PC-3 (cell line): ENCODE data around the gene RFK. TPM values are rescaled to one million over a fixed set of nuclear protein-coding genes. Genes with fewer than 3 reads are reported as not detected.
"Not testable (repeated sequence)": the region's sequence is repeated elsewhere in the genome, so short reads cannot be mapped to it uniquely, and the experiment has no call there.

Experiments used
- ATAC-seq: fragments of 200-7000 bp; cut with Tn5 transposase; 2 replicates; pipeline ENCODE4 v1.9.1; 2020; ENCODE audit warnings: mild to moderate bottlenecking, moderate library complexity
- BruUV-seq: library from RNA; stranded (reverse); fragments of 400-500 nt; replicated peaks from 2 replicates; lab custom pipeline; 2021; lab: Mats Ljungman, UMichigan
- CTCF ChIA-PET: fragments of 300-600 bp; sonication (Branson Sonifier 250); formaldehyde crosslinking; loops from one replicate; lab custom pipeline; 2022; ENCODE audit warnings: antibody characterized with exemption; lab: Charles Lee
- POLR2A ChIA-PET: fragments of 300-600 bp; sonication (Branson Sonifier 250); formaldehyde crosslinking; loops from one replicate; lab custom pipeline; 2022; ENCODE audit warnings: antibody characterized with exemption; ENCODE audit not compliant: unreplicated experiment; lab: Charles Lee
- DNase-seq: peaks from one replicate; pipeline ENCODE4 v3.0.0-alpha.2; 2015
- H2AFZ ChIP-seq: fragments of 300-600 bp; sonication (generic); 2 replicates; pipeline ENCODE4 v1.6.0; 2016; ENCODE audit warnings: antibody characterized with exemption, low read length
- H3F3A ChIP-seq: fragments of 300-600 bp; sonication (generic); one replicate; pipeline ENCODE4 v1.6.0; 2017; ENCODE audit warnings: antibody characterized with exemption, low read length, control low read depth, mild to moderate bottlenecking; ENCODE audit not compliant: unreplicated experiment
- H3K27ac ChIP-seq: fragments of 300-600 bp; sonication (generic); 2 replicates; pipeline ENCODE4 v1.5.1; 2016; ENCODE audit warnings: mild to moderate bottlenecking, low read length
- H3K27me3 ChIP-seq: fragments of 300-600 bp; sonication (generic); 2 replicates; pipeline ENCODE4 v1.6.1; 2016; ENCODE audit warnings: low read length, mixed read lengths
- H3K36me3 ChIP-seq: fragments of 300-600 bp; sonication (generic); 2 replicates; pipeline ENCODE4 v1.6.1; 2016; ENCODE audit warnings: low read depth, mixed run types, low read length, mixed read lengths
- H3K4me1 ChIP-seq: fragments of 300-600 bp; sonication (generic); 2 replicates; pipeline ENCODE4 v1.5.1; 2016; ENCODE audit warnings: low read length; ENCODE audit not compliant: insufficient read depth
- H3K4me2 ChIP-seq: fragments of 300-600 bp; sonication (generic); 2 replicates; pipeline ENCODE4 v1.6.0; 2016; ENCODE audit warnings: low read length
- H3K4me3 ChIP-seq: fragments of 300-600 bp; sonication (generic); 2 replicates; pipeline ENCODE4 v1.5.1; 2016; ENCODE audit warnings: mild to moderate bottlenecking, low read length, mixed read lengths
- H3K79me2 ChIP-seq: fragments of 300-600 bp; sonication (generic); 2 replicates; pipeline ENCODE4 v1.6.1; 2017; ENCODE audit warnings: low read length, mixed read lengths
- H3K9ac ChIP-seq: fragments of 300-600 bp; sonication (generic); 2 replicates; pipeline ENCODE4 v1.6.0; 2016; ENCODE audit warnings: mild to moderate bottlenecking, low read length
- H3K9me2 ChIP-seq: fragments of 300-600 bp; sonication (generic); replicated peaks from 2 replicates; pipeline ENCODE4 v1.6.1; 2016; ENCODE audit warnings: mixed run types, low read length, mixed read lengths
- H3K9me3 ChIP-seq: fragments of 300-600 bp; sonication (generic); 2 replicates; pipeline ENCODE4 v1.6.1; 2016; ENCODE audit warnings: low read length, mixed read lengths
- H4K20me1 ChIP-seq: fragments of 300-600 bp; sonication (generic); 2 replicates; pipeline ENCODE4 v1.6.1; 2016; ENCODE audit warnings: low read length, mixed read lengths
- CTCF ChIP-seq: fragments of 300-600 bp; sonication (generic); conservative IDR thresholded peaks from 2 replicates; pipeline ENCODE4 v1.5.1; 2017; ENCODE audit warnings: antibody characterized with exemption, low read depth, mild to moderate bottlenecking, low read length
- EZH2 ChIP-seq: fragments of 300-600 bp; sonication (generic); IDR thresholded peaks from one replicate; pipeline ENCODE4 v1.6.1; 2017; ENCODE audit warnings: antibody characterized with exemption, mild to moderate bottlenecking, low read length; ENCODE audit not compliant: unreplicated experiment
- EZH2phosphoT487 ChIP-seq: fragments of 300-600 bp; sonication (generic); IDR thresholded peaks from 2 replicates; pipeline ENCODE4 v1.6.1; 2018; ENCODE audit warnings: mild to moderate bottlenecking, antibody characterized with exemption, low read length, borderline replicate concordance
- intact Hi-C: fragments of 100-400 bp; cut with micrococcal nuclease; formaldehyde crosslinking; loops from 2 replicates; pipeline ENCODE4 v1.9.0; 2023
- total RNA-seq: library from RNA; depleted of rRNA; stranded (reverse); fragments of >200 nt; gene quantifications from 2 replicates; pipeline ENCODE4 v1.2.3, GENCODE V29; 2014

Gene RFK
- total RNA-seq, 1 experiment from 2014 or later = 8.1 TPM

DNA sequence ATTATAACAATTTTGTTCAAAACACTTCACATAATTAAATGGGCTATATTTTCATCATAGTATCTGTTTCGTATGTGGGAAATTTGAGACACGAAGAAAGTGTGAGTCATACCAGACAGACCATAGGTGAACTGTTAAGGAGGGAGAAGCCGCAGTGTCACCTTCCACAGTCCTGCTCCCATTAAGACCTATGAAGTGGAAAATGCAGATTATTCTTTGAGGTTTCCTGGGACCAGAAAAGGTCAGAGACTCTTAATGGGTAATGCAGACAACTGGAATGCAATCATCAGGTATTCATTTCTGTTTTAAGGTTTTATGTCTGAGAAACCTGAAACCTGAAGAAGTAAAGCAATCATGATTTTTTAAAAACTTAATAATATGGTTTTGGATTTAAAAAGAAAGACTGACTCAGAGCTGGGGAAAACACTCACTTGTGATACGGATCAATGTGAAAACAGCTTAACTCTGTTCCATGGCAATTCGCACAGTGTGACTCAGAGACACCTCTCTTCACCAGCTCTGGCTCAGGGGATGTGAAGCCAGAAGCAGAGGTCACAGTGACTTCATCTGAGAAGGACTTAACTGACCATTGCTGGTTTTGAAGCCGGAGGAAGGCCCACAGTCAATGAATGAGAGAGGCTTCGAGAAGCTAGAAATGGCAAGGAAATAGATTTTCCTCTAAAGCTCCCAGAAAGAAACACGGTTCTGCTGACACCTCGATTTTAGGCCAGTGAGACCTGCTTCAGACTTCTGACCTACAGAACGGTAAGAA, 47.5 kb upstream of the RFK start:
- H2AFZ ChIP-seq = no peak overlapping the region
- no peaks in the 10 kb centered on the region for H3K36me3 ChIP-seq
- no peaks in the 10 kb centered on the region for H3K9me2 ChIP-seq
- peak; percentile 53 for DNase-seq
- no peak overlapping the region for H3K4me2 ChIP-seq
- H3K27me3 ChIP-seq = no peaks in the 10 kb centered on the region
- TF ChIP-seq EZH2phosphoT487 = no peak
- TF ChIP-seq EZH2 = no peak
- no peak for TF ChIP-seq CTCF
- ATAC-seq = peak; percentile 54
- ChIA-PET POLR2A (no interaction called here), CTCF (no interaction called here)
- H4K20me1 ChIP-seq = no peaks in the 10 kb centered on the region
- H3K27ac ChIP-seq = peak overlapping the region; percentile 60
- H3K79me2 ChIP-seq = no peaks in the 10 kb centered on the region
- no peak overlapping the region for H3K9ac ChIP-seq
- H3K4me3 ChIP-seq = no peak overlapping the region
- no peaks in the 10 kb centered on the region for H3F3A ChIP-seq
- no peaks in the 10 kb centered on the region for H3K9me3 ChIP-seq
- peaks cover 7% of the 10 kb centered on the region; the same call in 1 of the 2 replicates for H3K4me1 ChIP-seq
- no TSS peak for BruUV-seq
- intact Hi-C loops = no loop called here

- BruUV-seq = no TSS peak
- ATAC-seq (no peak), DNase-seq (no peak)
- H3K79me2 ChIP-seq = no peaks in the 10 kb centered on the region
- H4K20me1 ChIP-seq = no peaks in the 10 kb centered on the region
- no peak overlapping the region for H3K4me2 ChIP-seq
- no peak overlapping the region for H3K9ac ChIP-seq
- ChIA-PET POLR2A (no interaction called here), CTCF (no interaction called here)
- no peak overlapping the region for H3K27ac ChIP-seq
- no peaks in the 10 kb centered on the region for H3K36me3 ChIP-seq
- H3K4me3 ChIP-seq = no peak overlapping the region
- no peaks in the 10 kb centered on the region for H3K27me3 ChIP-seq
- no peaks in the 10 kb centered on the region for H3F3A ChIP-seq
- no peaks in the 10 kb centered on the region for H3K9me2 ChIP-seq
- peaks cover 9% of the 10 kb centered on the region; the same call in 1 of the 2 replicates for H3K4me1 ChIP-seq
- no peak for TF ChIP-seq CTCF
- H3K9me3 ChIP-seq = no peaks in the 10 kb centered on the region
- H2AFZ ChIP-seq = no peak overlapping the region
- intact Hi-C loops = no loop called here
Observed at GRCh38 chr9:76438841-76439588, 44.8 kb upstream of the RFK start.

DNA sequence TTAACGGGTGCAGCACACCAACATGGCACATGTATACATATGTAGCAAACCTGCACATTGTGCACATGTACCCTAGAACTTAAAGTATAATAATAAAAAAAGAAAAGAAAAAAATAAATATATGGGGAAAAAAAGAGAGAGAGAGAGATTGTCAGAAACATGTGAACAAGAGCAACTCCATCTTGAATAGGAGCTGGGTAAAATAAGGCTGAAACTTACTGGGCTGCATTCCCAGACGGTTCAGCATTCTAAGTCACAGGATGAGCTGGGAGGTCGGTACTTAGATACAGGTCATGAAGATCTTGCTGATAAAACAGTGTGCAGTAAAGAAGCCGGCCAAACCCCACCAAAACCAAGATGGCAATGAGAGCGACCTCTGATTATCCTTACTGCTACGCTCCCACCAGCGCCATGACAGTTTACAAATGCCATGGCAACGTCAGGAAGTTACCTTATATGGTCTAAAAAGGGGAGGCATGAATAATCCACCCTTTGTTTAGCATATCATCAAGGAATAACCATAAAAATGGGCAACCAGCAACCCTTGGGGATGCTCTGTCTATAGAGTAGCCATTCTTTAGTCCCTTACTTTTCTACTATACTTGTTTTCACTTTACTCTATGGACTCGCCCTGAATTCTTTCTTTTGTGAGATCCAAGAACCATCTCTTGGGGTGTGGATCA, 42.9 kb upstream of the RFK start:
- ATAC-seq, H3K9ac ChIP-seq, intact Hi-C loops, DNase-seq, H3K4me2 ChIP-seq, BruUV-seq, H4K20me1 ChIP-seq, POLR2A ChIA-PET, H3K79me2 ChIP-seq, H3K27ac ChIP-seq, H3K4me3 ChIP-seq, H3K9me3 ChIP-seq, H3K9me2 ChIP-seq, H3F3A ChIP-seq, H2AFZ ChIP-seq, CTCF ChIA-PET, H3K36me3 ChIP-seq, H3K27me3 ChIP-seq: not testable (repeated sequence)
- peaks cover 18% of the 10 kb centered on the region; the same call in 1 of the 2 replicates for H3K4me1 ChIP-seq

- H3K9me2 ChIP-seq, H4K20me1 ChIP-seq, ATAC-seq, BruUV-seq, H3K9ac ChIP-seq, H2AFZ ChIP-seq, H3F3A ChIP-seq, H3K9me3 ChIP-seq, POLR2A ChIA-PET, H3K4me2 ChIP-seq, DNase-seq, H3K36me3 ChIP-seq, intact Hi-C loops, H3K27ac ChIP-seq, H3K79me2 ChIP-seq, CTCF ChIA-PET, H3K4me3 ChIP-seq, H3K27me3 ChIP-seq: not testable (repeated sequence)
- peaks cover 11% of the 10 kb centered on the region; the same call in 1 of the 2 replicates for H3K4me1 ChIP-seq
Observed at GRCh38 chr9:76434897-76435296, 40.7 kb upstream of the RFK start.
